ENCODE measurements around the gene UQCC3.
"Not testable (repeated sequence)": the region's sequence is repeated elsewhere in the genome, so short reads cannot be mapped to it uniquely, and the experiment has no call there.

The UQCC3 gene

GRCh38 chr11:62665599-62666258 lies 5.7 kb upstream of the UQCC3 start:
- DNase-seq (ENCODE audit: low read depth): no peak

GRCh38 chr11:62666259-62666926 lies 5.1 kb upstream of the UQCC3 start:
- no peak for DNase-seq (ENCODE audit: low read depth)

- no peak for DNase-seq (ENCODE audit: low read depth)
Measured at GRCh38 chr11:62667460-62667859, 4.0 kb upstream of the UQCC3 start.

- DNase-seq (ENCODE audit: low read depth): no peak
Measured at GRCh38 chr11:62669420-62670161, 1.9 kb upstream of the UQCC3 start.

GRCh38 chr11:62671236-62671607 lies 251 bp upstream of the UQCC3 start:
- DNase-seq (ENCODE audit: low read depth): no peak

- no peak for DNase-seq (ENCODE audit: low read depth)
Measured at GRCh38 chr11:62673196-62673525, 1.7 kb downstream of the UQCC3 start.

GRCh38 chr11:62675415-62675814 lies 3.9 kb downstream of the UQCC3 start:
- DNase-seq (ENCODE audit: low read depth): not testable (repeated sequence)

- DNase-seq (ENCODE audit: low read depth): no peak
Measured at GRCh38 chr11:62676698-62677097, 5.2 kb downstream of the UQCC3 start.

GRCh38 chr11:62677156-62677555 lies 5.7 kb downstream of the UQCC3 start:
- no peak for DNase-seq (ENCODE audit: low read depth)

- DNase-seq (ENCODE audit: low read depth): no peak
Measured at GRCh38 chr11:62677714-62678113, 6.2 kb downstream of the UQCC3 start.

- DNase-seq (ENCODE audit: low read depth): no peak
Measured at GRCh38 chr11:62678433-62678769, 6.9 kb downstream of the UQCC3 start.

- no peak for DNase-seq (ENCODE audit: low read depth)
Measured at GRCh38 chr11:62678770-62679696, 7.6 kb downstream of the UQCC3 start, which contains the start of gene UBXN1. Gene UBXN1 (minus strand): TSS chr11:62679073. CDS start chr11:62678923, 150 bp downstream.

GRCh38 chr11:62680825-62681240 lies 9.4 kb downstream of the UQCC3 start:
- no peak for DNase-seq (ENCODE audit: low read depth)

- no peak for DNase-seq (ENCODE audit: low read depth)
Measured at GRCh38 chr11:62682518-62682917, 11.0 kb downstream of the UQCC3 start.

GRCh38 chr11:62687508-62688396 lies 16.3 kb downstream of the UQCC3 start:
- DNase-seq (ENCODE audit: low read depth): no peak

- no peak for DNase-seq (ENCODE audit: low read depth)
Measured at GRCh38 chr11:62688491-62688890, 17.0 kb downstream of the UQCC3 start.

- DNase-seq (ENCODE audit: low read depth): peak; percentile 98
Measured at GRCh38 chr11:62689421-62690183, 18.1 kb downstream of the UQCC3 start, which contains the start of gene LRRN4CL. Gene LRRN4CL (minus strand): TSS chr11:62689530. CDS start chr11:62688508, 1,022 bp downstream.

- DNase-seq (ENCODE audit: low read depth): not testable (repeated sequence)
Measured at GRCh38 chr11:62693624-62694023, 22.2 kb downstream of the UQCC3 start.

GRCh38 chr11:62694455-62695167 lies 23.1 kb downstream of the UQCC3 start:
- DNase-seq (ENCODE audit: low read depth): no peak

- DNase-seq (ENCODE audit: low read depth): no peak
Measured at GRCh38 chr11:62702246-62702645, 30.8 kb downstream of the UQCC3 start.

Data from HS-27A (cell line).